ENCODE measurements around the gene OTUB1. TPM values are rescaled to one million over a fixed set of nuclear protein-coding genes. Genes with fewer than 3 reads are reported as not detected.

OTUB1 gene
- total and polyA plus RNA-seq, 8 donors = 15.2 to 57.8 (median 26.0) TPM

- 36% methylated on average over 14 of the region's 14 CpGs for WGBS, 2 donors
- Histone ChIP-seq H3K9me3 (no peaks in the 10 kb centered on the region), H3K4me1 (peaks cover 0 to 8% (median 0%) of the 10 kb centered on the region in 3 donors), H3K27ac (peak overlapping the region in 2 of 4 donors; percentile 5 to 9), H3K27me3 (no peaks in the 10 kb centered on the region), H3K36me3 (no peaks in the 10 kb centered on the region), H3K4me3 (peak overlapping the region in 1 of 4 donors; percentile 7)
- DNase-seq (peak; percentile 70 to 89 (median 78)), FAIRE-seq (no peak), ATAC-seq (peak; percentile 96 to 99 (median 98))
- intact Hi-C loops (cut with DNase I) = loop anchor here in 2 of 3 donors (5.0 to 10.0 kb wide), 3 partner anchors 108 to 181 kb away; partner anchors contain the start of genes MARK2 (in 2 of the 2) and ZFTA (in 2 of the 2)
- TF ChIP-seq, protein P1, sequence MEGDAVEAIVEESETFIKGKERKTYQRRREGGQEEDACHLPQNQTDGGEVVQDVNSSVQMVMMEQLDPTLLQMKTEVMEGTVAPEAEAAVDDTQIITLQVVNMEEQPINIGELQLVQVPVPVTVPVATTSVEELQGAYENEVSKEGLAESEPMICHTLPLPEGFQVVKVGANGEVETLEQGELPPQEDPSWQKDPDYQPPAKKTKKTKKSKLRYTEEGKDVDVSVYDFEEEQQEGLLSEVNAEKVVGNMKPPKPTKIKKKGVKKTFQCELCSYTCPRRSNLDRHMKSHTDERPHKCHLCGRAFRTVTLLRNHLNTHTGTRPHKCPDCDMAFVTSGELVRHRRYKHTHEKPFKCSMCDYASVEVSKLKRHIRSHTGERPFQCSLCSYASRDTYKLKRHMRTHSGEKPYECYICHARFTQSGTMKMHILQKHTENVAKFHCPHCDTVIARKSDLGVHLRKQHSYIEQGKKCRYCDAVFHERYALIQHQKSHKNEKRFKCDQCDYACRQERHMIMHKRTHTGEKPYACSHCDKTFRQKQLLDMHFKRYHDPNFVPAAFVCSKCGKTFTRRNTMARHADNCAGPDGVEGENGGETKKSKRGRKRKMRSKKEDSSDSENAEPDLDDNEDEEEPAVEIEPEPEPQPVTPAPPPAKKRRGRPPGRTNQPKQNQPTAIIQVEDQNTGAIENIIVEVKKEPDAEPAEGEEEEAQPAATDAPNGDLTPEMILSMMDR (IDR thresholded peaks at IDR 0.05) = peak; percentile 47 to 81 (median 73)
Observed at GRCh38 chr11:63945477-63946163, 40.6 kb upstream of the OTUB1 start.

DNA sequence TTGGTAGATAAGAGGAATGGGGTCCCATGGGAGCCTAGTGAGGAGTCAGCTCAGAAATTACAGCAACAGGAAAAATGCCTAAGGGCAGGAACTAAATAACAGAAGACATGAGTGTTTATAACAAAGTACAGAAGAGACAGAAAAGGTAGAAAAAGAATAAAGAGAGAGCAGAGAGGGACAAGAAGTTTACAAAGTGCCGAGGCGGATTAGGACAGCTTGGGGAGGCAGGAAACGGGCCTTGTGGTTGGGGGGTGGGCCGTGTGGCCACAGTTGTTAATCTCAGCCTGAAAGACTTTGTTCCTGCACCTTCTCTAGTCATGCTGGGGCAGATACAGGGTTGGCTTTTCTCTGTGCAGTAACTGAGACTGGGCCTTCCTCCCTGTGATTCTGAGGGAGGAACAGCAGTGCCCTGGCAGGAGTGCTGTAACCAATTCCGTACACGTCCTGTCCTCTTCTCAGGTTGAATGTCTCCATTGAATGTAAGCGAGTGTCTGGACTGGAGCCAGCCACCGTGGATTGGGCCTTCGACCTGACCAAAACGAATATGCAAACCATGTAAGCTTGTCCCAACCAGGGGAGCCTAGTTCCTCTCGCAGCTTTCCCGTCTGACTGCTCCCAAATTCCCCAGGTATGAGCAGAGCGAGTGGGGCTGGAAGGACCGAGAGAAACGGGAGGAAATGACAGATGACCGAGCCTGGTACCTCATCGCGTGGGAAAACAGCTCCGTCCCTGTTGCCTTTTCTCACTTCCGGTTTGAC lies 34.3 kb upstream of the OTUB1 start:
- 82 to 84% methylated on average over 20 of the region's 20 CpGs for WGBS, 2 donors
- Histone ChIP-seq H3K9me3 (no peaks in the 10 kb centered on the region), H3K4me1 (no peaks in the 10 kb centered on the region), H3K36me3 (peaks cover 7 to 15% (median 8%) of the 10 kb centered on the region in 3 donors), H3K4me3 (no peak overlapping the region), H3K27me3 (no peaks in the 10 kb centered on the region), H3K27ac (no peak overlapping the region)
- FAIRE-seq (no peak), DNase-seq (no peak), ATAC-seq (peak in 1 of 4 donors; percentile 24)
- intact Hi-C loops (cut with DNase I) = loop anchor here in 1 of 3 donors (10.0 kb wide), 1 partner anchor 127 kb away; no protein-coding TSS in a partner anchor
- TF ChIP-seq, protein P1 (IDR thresholded peaks at IDR 0.05) = no peak

DNA sequence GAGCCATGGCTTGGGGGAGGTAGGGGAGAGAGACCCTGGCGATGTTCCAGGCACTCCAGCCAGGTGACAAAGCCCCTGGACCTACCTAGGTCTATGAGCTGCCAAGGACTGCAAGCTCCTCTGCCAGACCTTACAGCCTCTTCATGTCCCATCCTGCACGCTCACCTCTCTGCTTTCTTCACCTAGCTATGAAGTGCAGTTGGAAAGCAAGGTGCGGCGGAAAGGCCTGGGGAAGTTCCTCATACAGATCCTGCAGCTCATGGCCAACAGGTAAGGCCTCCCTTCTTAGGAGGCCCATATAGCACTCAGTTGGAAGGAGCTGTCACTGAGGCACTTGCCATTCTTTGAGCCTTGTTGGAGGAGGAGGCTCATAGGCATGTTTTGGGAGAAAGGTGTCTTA lies 33.7 kb upstream of the OTUB1 start:
- Histone ChIP-seq H3K36me3 (peaks cover 7 to 15% (median 8%) of the 10 kb centered on the region in 3 donors), H3K4me3 (no peak overlapping the region), H3K9me3 (no peaks in the 10 kb centered on the region), H3K4me1 (no peaks in the 10 kb centered on the region), H3K27ac (no peak overlapping the region), H3K27me3 (no peaks in the 10 kb centered on the region)
- WGBS, 2 donors = 94 to 97% methylated on average over 4 of the region's 4 CpGs
- no peak for ATAC-seq
- intact Hi-C loops (cut with DNase I) = loop anchor here in 1 of 3 donors (10.0 kb wide), 1 partner anchor 128 kb away; no protein-coding TSS in a partner anchor
- TF ChIP-seq, protein P1 (IDR thresholded peaks at IDR 0.05) = no peak
- no peak for FAIRE-seq
- DNase-seq = no peak

GRCh38 chr11:63958008-63958407 lies 28.2 kb upstream of the OTUB1 start:
- H3K9me3 ChIP-seq = no peaks in the 10 kb centered on the region
- H3K4me3 ChIP-seq = no peak overlapping the region
- FAIRE-seq = no peak
- intact Hi-C loops (cut with DNase I) = loop anchor here in 1 of 3 donors (10.0 kb wide), 1 partner anchor 133 kb away; no protein-coding TSS in a partner anchor
- peaks cover 4 to 8% (median 7%) of the 10 kb centered on the region in 3 donors for H3K36me3 ChIP-seq
- DNase-seq = no peak
- TF ChIP-seq, protein P1 (IDR thresholded peaks at IDR 0.05) = no peak
- WGBS, 2 donors = 82 to 87% methylated on average over 5 of the region's 5 CpGs
- no peaks in the 10 kb centered on the region for H3K27me3 ChIP-seq
- no peaks in the 10 kb centered on the region for H3K4me1 ChIP-seq
- no peak for ATAC-seq
- no peak overlapping the region for H3K27ac ChIP-seq

All from pancreas (tissue), 10 donors.